HEK293 (cell line): ENCODE results near the gene C16orf46.

ENCODE experiments used
- KLF8 ChIP-seq: fragments of 450-650 bp; formaldehyde crosslinking; IDR thresholded peaks from 2 replicates; pipeline ENCODE4 v1.5.1; 2016; ENCODE audit warnings: missing biosample characterization, missing genetic modification characterization
- ZNF121 ChIP-seq: fragments of 450-650 bp; formaldehyde crosslinking; IDR thresholded peaks from 2 replicates; pipeline ENCODE4 v1.5.1; 2016; ENCODE audit warnings: missing biosample characterization, missing genetic modification characterization
- TF ChIP-seq, protein P1 (sequence below): fragments of 450-650 bp; formaldehyde crosslinking; IDR thresholded peaks from 2 replicates; pipeline ENCODE4 v1.5.1; 2016; ENCODE audit warnings: missing biosample characterization, missing genetic modification characterization

DNA sequence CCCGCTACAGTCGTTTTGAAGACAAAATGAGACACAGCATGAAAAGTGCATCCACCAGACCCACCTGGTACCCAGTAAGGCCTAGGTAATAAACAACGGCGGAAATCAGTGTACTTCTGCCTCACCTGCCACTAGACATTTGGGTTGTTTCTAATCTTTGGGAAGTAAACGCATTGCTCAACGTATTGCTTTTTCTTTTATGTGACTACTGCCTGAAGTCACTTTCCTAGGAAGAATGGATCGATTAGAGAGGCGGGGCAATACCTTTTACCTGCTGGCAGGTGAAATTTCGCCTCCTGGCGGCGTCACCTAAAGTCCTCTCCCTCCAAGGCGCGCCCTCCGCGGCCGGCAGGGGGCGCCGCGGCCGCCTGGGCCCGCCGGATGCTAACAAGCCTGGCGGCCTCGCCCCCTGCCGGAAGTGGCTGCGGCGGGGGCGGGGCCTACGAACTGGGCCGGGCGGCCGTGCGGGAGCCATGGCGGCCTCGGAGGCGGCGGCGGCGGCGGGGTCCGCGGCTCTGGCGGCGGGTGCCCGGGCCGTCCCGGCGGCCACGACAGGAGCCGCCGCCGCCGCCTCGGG lies 41.6 kb downstream of the C16orf46 start, which contains the start of gene ATMIN:
- no peak for TF ChIP-seq ZNF121
- TF ChIP-seq KLF8 = no peak
- TF ChIP-seq, protein P1, sequence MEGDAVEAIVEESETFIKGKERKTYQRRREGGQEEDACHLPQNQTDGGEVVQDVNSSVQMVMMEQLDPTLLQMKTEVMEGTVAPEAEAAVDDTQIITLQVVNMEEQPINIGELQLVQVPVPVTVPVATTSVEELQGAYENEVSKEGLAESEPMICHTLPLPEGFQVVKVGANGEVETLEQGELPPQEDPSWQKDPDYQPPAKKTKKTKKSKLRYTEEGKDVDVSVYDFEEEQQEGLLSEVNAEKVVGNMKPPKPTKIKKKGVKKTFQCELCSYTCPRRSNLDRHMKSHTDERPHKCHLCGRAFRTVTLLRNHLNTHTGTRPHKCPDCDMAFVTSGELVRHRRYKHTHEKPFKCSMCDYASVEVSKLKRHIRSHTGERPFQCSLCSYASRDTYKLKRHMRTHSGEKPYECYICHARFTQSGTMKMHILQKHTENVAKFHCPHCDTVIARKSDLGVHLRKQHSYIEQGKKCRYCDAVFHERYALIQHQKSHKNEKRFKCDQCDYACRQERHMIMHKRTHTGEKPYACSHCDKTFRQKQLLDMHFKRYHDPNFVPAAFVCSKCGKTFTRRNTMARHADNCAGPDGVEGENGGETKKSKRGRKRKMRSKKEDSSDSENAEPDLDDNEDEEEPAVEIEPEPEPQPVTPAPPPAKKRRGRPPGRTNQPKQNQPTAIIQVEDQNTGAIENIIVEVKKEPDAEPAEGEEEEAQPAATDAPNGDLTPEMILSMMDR (tag by site-specific recombination) = peak; percentile 92
